ENCODE measurements around the gene KL.

DNA sequence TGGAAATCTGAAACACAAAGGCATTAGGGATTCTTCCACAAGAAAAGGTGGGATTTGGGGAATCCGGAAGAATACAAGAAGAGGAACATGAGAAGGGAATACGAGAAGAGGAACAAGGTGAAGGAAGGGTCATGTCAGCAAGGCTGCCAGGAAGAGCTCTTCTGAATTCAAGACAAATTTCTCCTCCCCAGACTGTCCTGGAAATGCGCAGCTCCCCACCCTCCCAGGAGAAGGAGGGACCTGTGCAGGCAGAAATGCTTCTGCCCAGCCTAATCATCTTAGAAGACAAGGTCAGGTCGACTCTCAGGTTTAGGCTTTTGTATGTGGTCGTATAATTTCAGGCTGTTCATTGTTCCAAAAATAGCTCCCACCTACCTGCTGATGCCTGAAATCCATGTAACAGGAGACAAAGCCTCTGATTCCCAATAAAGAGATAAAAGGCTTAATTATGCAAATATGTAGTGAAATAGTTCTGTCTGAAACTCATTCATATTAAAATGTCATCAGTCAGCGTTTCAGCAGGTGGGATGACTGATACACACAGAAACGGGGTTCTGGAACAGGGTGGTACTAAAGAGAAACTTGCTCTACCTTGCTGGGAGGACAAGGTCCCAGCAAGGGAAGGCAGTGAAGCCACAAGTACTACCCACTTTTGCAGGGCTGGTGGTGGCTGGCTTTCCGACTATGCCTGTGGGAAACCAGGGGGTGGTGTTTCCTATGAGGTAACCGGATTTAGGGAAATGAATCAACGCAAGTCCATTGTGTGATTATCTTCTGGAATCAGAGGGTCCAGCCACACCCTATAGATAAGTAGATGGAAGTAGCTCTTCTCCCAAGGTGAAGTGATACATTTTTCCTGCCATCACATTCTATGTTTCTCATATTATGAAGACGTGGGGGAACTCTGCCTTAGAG lies 76.1 kb downstream of the KL start:
- TF ChIP-seq, protein P1, sequence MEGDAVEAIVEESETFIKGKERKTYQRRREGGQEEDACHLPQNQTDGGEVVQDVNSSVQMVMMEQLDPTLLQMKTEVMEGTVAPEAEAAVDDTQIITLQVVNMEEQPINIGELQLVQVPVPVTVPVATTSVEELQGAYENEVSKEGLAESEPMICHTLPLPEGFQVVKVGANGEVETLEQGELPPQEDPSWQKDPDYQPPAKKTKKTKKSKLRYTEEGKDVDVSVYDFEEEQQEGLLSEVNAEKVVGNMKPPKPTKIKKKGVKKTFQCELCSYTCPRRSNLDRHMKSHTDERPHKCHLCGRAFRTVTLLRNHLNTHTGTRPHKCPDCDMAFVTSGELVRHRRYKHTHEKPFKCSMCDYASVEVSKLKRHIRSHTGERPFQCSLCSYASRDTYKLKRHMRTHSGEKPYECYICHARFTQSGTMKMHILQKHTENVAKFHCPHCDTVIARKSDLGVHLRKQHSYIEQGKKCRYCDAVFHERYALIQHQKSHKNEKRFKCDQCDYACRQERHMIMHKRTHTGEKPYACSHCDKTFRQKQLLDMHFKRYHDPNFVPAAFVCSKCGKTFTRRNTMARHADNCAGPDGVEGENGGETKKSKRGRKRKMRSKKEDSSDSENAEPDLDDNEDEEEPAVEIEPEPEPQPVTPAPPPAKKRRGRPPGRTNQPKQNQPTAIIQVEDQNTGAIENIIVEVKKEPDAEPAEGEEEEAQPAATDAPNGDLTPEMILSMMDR (IDR thresholded peaks at IDR 0.05 in 2 of 3, conservative IDR thresholded peaks at IDR 0.05 in 1 of 3; ENCODE audit: control insufficient read depth in 2 of 3, extremely low read depth in 1 of 3, insufficient read depth in 1 of 3, low read depth in 3 of 3, low read length in 3 of 3) = no peak
- no peak for TF ChIP-seq IRF4 (IDR thresholded peaks at IDR 0.05; ENCODE audit: low read depth, low read length)
- no peak for TF ChIP-seq ESRRA (IDR thresholded peaks at IDR 0.05; ENCODE audit: low read length)
- no peak for TF ChIP-seq POLR2AphosphoS5 (IDR thresholded peaks at IDR 0.05; ENCODE audit: low read length)
- TF ChIP-seq CBX3 (IDR thresholded peaks at IDR 0.05; ENCODE audit: borderline replicate concordance, low read depth) = no peak
- TF ChIP-seq, protein P2, sequence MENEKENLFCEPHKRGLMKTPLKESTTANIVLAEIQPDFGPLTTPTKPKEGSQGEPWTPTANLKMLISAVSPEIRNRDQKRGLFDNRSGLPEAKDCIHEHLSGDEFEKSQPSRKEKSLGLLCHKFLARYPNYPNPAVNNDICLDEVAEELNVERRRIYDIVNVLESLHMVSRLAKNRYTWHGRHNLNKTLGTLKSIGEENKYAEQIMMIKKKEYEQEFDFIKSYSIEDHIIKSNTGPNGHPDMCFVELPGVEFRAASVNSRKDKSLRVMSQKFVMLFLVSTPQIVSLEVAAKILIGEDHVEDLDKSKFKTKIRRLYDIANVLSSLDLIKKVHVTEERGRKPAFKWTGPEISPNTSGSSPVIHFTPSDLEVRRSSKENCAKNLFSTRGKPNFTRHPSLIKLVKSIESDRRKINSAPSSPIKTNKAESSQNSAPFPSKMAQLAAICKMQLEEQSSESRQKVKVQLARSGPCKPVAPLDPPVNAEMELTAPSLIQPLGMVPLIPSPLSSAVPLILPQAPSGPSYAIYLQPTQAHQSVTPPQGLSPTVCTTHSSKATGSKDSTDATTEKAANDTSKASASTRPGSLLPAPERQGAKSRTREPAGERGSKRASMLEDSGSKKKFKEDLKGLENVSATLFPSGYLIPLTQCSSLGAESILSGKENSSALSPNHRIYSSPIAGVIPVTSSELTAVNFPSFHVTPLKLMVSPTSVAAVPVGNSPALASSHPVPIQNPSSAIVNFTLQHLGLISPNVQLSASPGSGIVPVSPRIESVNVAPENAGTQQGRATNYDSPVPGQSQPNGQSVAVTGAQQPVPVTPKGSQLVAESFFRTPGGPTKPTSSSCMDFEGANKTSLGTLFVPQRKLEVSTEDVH (IDR thresholded peaks at IDR 0.05; ENCODE audit: low read depth, partially characterized antibody) = no peak
- TF ChIP-seq RAD21 (IDR thresholded peaks at IDR 0.05; ENCODE audit: insufficient read depth, low read depth, low read length) = no peak
- no peak for TF ChIP-seq CEBPB (IDR thresholded peaks at IDR 0.05; ENCODE audit: borderline replicate concordance in 1 of 2, low read depth in 2 of 2, low read length in 2 of 2)

All from GM12878 (cell line).